ENCODE data around the gene FIBIN. TPM values are rescaled to one million over a fixed set of nuclear protein-coding genes. Genes with fewer than 3 reads are reported as not detected.
"Not testable (repeated sequence)": the region's sequence is repeated elsewhere in the genome, so short reads cannot be mapped to it uniquely, and the experiment has no call there.

FIBIN gene
- 0.45 and 0.98 TPM in 2 replicates for total RNA-seq (2014; rRNA removed)
- 0.40 TPM for polyA plus RNA-seq (2012)

GRCh38 chr11:26993965-26994457, at the start of gene FIBIN:
FIBIN (plus strand) TSS chr11:26994112; CDS start chr11:26994527, 415 bp downstream.
- peak; percentile 60 for DNase-seq (ENCODE audit: low read depth)

- no peak for DNase-seq (ENCODE audit: low read depth)
Observed at GRCh38 chr11:26944866-26945664, 48.8 kb upstream of the FIBIN start.

GRCh38 chr11:26946257-26946716, 47.6 kb upstream of the FIBIN start:
- DNase-seq (ENCODE audit: low read depth) = peak; percentile 67

GRCh38 chr11:26947379-26947844, 46.5 kb upstream of the FIBIN start:
- peak; percentile 94 for DNase-seq (ENCODE audit: low read depth)

GRCh38 chr11:26947904-26948639, 45.8 kb upstream of the FIBIN start:
- DNase-seq (ENCODE audit: low read depth) = peak; percentile 41

DNA sequence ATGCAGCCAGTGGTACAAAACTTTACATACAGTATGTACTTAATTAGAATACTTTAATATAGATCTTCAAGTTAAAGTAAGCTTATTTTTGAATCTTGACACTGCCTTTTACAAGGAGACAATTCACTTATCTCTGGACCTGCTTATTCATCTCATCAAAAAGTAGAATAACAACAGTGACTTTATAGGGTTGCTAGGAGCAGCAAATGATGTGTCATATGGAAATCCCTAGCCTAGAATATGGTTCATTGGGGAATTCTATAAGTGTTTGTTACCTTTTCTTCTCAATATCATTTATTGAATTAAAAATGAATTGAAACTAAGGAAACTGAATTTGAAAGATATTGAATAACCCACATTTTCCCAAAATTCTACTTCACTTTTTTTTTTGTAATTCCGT, 45.0 kb upstream of the FIBIN start:
- no peak for DNase-seq (ENCODE audit: low read depth)

- DNase-seq (ENCODE audit: low read depth) = no peak
Observed at GRCh38 chr11:26949846-26950245, 44.1 kb upstream of the FIBIN start.

DNA sequence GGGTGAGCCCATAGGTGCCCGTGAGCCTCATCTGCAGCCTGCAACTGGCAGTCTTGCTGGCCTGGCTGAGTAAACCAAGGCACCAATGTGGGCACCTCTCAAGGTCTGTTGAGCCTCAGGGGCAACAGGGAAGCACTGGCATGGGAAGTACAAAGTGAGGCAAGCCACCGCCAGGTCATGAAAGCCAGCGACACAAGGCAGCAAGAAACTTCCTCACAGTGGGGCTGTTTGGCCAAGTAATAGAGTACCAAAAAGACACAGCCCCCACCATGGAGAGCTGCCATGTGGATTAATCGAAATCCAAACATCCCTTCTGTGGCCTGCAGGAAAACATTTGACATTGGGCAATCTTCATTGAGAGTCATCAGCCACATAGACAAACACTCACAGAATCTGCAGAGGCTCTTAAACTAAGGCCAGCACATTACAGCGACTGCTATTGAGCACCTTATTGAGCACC, 43.6 kb upstream of the FIBIN start:
- peak; percentile 60 for DNase-seq (ENCODE audit: low read depth)

- no peak for DNase-seq (ENCODE audit: low read depth)
Observed at GRCh38 chr11:26951809-26952515, 42.0 kb upstream of the FIBIN start.

- no peak for DNase-seq (ENCODE audit: low read depth)
Observed at GRCh38 chr11:26953770-26954392, 40.0 kb upstream of the FIBIN start.

DNA sequence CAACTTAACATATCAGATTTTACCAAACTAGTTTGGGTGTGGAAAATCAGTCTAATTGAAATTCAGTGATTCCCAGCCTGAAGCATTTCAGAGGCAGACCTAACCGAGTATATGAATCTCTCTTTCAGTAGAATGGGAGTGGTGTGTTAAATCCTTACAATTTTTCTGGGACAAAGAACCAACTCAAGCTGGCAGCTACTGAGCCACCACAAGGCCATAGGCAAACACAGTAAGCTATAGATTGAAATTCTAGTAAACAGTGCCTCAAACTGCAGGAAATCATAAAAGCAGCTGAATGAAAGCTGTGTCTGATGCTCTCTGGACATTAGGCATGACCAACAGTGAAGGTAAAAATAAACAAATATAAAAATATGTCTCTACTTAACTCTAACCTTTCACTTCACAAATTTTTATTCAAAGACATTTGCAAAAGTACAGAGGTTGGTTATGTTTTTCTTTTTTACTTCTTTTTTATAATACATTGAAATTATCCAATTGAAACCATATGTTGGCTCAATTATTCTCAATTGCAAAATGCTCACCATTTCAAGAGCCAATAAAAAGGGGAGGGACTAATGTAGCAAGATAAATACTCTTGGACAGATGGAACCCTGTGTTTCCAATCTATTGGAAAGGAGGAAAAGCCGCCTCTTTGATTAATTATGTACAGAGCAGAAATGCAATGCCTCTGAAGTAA, 35.8 kb upstream of the FIBIN start:
- no peak for DNase-seq (ENCODE audit: low read depth)

- no peak for DNase-seq (ENCODE audit: low read depth)
Observed at GRCh38 chr11:26958702-26959049, 35.2 kb upstream of the FIBIN start.

GRCh38 chr11:26960281-26960680, 33.6 kb upstream of the FIBIN start:
- peak; percentile 49 for DNase-seq (ENCODE audit: low read depth)

DNA sequence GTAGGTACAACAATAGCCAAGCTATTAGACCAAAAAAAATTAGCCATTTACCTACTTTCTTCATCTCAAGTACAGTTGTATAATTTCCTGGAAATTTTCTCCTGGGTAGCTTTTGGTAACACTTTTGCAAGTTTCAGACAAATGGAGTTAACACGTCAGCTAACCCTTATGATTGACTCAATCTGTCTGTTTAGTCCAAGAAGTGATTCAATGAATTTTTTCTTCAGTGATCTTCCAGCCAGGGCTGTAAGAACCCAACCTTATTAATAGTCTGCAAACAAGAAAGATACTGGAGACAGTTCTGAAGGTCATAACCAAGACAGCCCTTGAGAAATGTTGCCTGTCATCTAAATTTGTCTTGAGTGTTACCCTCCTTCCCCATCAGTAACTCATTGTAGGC, 30.1 kb upstream of the FIBIN start:
- no peak for DNase-seq (ENCODE audit: low read depth)

- no peak for DNase-seq (ENCODE audit: low read depth)
Observed at GRCh38 chr11:26964339-26964738, 29.6 kb upstream of the FIBIN start.

GRCh38 chr11:26964847-26965485, 28.9 kb upstream of the FIBIN start:
- not testable (repeated sequence) for DNase-seq (ENCODE audit: low read depth)

- no peak for DNase-seq (ENCODE audit: low read depth)
Observed at GRCh38 chr11:26971961-26972360, 22.0 kb upstream of the FIBIN start.

DNA sequence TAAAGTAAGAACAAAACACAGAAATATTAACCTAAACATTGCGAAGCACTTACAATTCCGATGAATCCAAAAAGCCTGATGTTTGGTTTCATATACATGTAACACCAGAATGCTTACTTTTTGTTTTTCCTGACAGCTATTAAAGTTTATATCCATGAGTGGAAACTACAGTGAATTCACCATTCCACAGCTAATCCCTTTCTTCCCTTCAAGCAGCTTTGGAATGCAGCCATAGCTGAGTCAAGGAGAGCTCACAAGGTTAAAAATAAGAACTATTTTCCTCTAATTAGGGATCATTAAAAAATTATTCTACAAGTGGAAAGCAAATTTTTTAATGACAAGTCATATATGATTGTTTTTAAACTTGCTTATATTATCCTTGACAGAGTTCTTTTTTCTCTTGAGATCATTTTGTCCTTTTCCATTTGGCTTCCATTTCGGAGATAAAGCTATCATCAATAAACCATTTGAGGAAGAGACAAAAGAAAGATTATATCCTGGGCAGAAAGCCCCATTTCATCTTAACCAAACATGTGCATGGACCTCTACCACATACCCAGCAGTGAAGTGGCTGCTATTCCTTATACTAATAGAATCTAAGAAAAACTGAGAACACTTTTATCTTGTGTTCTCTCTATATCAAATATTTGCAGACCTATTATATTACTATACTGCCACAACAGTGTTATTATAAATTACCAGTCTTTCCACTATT, 19.7 kb upstream of the FIBIN start:
- peak; percentile 58 for DNase-seq (ENCODE audit: low read depth)

DNA sequence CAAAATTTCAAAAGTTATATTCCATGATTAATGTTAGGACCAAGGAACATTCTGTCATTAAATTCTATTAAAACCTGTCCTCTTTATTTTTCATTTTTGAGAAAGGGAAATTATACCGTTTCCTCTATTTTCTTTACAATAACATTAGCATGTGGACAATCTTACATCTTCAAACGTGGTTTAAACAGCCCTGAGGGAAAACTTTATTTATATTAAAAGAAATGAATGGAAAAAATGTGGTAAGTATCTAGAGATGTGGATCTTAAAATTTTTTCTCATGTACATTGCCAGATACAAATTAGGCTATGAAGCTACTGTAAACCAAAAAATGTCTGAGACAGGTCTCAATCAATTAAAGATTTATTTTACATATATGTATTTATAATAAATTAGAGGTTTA, 18.9 kb upstream of the FIBIN start:
- DNase-seq (ENCODE audit: low read depth) = no peak
